Measurements from ENCODE around the gene PRRC2B.

The PRRC2B gene

DNA sequence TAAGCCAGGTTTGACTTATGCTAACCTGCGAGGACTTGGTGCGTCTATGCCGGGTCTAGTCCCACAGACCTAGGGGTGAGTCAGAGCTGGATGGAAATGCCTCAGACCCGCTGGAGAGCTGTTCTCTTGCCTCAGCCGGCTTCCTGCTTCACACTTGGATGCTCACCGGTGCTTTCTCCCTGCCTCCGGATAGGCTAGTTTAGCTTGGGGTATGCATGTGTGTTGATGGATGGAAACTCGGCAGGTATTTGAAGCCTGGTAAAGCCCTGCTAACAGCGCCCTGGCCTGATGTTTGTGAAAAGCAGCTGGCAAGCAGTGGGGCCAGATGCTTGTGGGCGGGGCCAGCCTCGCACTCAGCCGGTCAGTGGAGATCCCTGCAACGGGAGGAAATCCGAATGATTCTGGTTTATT, 29.3 kb downstream of the PRRC2B start:
- no peak for DNase-seq
- TF ChIP-seq POLR2A (IDR thresholded peaks at IDR 0.05; ENCODE audit: low read length), result no peak
- no peak for TF ChIP-seq GATA1 (IDR thresholded peaks at IDR 0.05; ENCODE audit: low read depth, low read length)

GRCh38 chr9:131426545-131426944, 32.7 kb downstream of the PRRC2B start:
- TF ChIP-seq POLR2A (IDR thresholded peaks at IDR 0.05; ENCODE audit: low read length) (no peak), GATA1 (IDR thresholded peaks at IDR 0.05; ENCODE audit: low read depth, low read length) (no peak)
- DNase-seq, result no peak

DNA sequence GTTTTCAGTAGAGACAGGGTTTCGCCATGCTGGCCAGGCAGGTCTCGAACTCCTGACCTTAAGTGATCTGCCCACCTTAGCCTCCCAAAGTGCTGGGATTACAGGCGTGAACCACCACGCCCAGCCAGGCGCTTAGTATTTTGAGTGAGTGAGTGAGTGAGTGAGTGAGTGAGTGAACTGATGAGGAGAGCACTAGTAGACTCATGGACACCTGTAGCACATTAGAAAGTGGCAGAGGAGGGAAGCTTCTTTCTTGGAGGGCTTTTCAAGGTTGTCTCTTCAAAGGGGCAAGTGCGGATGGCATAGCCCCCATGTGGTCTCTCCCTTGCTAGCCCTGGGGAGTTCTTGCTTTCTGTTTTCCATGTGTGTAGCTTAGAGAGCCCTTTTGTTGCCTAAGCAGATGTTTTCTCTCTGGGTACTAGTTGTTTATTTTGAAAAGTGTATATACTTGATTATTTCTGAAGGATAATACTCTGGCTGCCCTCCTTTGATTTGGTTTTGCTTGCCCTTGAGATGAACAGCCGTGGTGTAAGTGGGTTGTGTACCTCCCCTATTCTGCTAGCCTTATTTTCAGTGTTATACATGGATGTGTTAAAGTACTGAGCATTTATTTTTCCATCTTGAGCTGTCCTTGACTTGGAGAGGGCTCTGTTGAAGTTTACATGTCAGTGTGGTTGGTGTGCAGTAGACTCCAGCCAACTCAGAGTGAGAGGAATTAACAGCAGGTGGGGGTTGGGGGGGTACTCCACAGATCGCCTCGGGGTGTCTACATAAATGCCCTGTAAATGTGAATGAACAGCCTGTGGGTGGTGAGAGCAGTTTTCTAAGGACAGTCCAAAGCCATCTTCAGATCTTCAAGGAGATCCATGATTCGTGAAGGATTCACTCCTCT, 35.5 kb downstream of the PRRC2B start:
- TF ChIP-seq GATA1 (IDR thresholded peaks at IDR 0.05; ENCODE audit: low read depth, low read length) (no peak), POLR2A (IDR thresholded peaks at IDR 0.05; ENCODE audit: low read length) (no peak)
- DNase-seq, result no peak

- DNase-seq, result no peak
- TF ChIP-seq GATA1 (IDR thresholded peaks at IDR 0.05; ENCODE audit: low read depth, low read length) (no peak), POLR2A (IDR thresholded peaks at IDR 0.05; ENCODE audit: low read length) (no peak)
These were observed 38.2 kb downstream of the PRRC2B start for GRCh38 chr9:131432050-131432449.

DNA sequence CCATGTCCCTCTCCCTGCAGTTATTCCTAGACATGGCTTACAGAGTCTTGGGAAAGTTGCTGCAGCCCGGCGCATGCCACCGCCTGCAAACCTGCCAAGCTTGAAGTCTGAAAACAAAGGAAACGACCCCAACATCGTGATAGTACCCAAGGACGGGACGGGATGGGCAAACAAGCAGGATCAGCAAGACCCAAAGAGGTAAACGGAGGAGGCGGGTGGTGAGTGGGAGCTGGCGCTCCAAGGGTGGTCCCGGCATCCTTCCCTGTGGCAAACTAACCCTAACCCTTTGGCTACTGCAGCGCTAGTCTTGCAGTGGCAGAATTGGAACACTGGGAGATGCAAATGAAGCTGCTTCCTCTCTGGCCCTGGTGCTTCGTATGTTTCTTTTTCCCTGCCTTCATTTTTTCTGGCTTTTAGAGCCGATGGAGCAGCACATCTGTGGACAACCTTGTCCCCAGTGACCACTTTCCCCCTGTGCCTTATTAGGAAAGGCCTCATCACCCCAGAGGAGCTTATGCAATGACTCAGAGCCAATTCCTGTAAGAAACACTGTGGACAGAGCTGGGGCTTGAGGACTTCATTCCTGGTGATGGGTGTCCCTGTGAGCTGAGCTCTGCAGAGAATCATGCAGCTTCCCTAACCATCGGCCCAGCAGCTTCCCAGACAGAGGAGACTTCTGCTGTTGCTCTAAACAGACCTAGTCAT, 38.9 kb downstream of the PRRC2B start:
- no peak for DNase-seq
- TF ChIP-seq POLR2A (IDR thresholded peaks at IDR 0.05; ENCODE audit: low read length) (no peak), GATA1 (IDR thresholded peaks at IDR 0.05; ENCODE audit: low read depth, low read length) (no peak)

DNA sequence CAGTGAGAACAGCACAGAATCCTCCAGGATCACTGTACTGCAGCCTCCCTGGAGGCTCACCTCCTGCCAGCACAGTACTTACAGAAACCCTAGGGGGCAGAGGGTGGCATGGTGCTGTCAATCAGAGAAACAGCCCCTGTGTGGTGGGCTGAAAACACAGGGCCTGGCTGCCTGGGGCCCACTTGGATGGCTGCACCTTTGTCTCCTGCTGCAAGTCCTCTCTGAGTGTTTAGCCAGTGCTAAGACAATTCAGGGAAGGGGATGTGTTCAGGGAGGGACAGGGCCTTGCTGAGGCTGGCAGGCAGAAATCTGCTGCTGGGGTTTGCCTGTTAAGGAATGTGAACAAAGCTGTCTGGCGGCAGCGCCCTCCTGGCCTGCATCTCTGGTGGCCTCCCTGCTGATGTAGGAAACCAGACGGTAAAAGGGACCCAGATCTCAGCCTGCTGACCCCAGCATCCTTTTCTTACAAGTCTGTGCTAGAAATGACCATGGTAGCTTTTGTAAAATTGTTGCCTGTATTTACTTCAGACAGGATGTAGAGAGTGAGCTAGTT, 39.5 kb downstream of the PRRC2B start:
- no peak for DNase-seq
- TF ChIP-seq POLR2A (IDR thresholded peaks at IDR 0.05; ENCODE audit: low read length) (no peak), GATA1 (IDR thresholded peaks at IDR 0.05; ENCODE audit: low read depth, low read length) (no peak)

GRCh38 chr9:131434673-131435072, 40.8 kb downstream of the PRRC2B start:
- TF ChIP-seq GATA1 (IDR thresholded peaks at IDR 0.05; ENCODE audit: low read depth, low read length) (no peak), POLR2A (IDR thresholded peaks at IDR 0.05; ENCODE audit: low read length) (no peak)
- no peak for DNase-seq

DNA sequence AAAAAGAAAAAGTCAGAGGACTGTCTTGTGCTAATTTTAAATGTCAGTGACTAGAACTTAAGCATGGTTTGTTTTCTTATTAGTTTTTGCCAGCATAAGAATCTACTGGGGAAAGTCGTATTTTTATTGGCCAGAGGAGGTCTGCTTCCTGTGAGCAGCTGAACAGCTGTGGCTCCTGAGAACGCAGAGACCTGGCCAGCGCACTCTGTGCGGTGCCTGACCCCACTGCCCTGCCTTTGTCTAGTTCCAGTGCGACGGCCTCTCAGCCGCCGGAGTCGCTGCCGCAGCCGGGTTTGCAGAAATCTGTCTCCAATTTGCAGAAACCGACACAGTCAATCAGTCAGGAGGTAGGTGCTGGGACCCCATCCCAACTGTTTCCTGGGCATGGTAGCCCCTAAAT, 42.5 kb downstream of the PRRC2B start:
- no peak for DNase-seq
- TF ChIP-seq POLR2A (IDR thresholded peaks at IDR 0.05; ENCODE audit: low read length), result no peak
- no peak for TF ChIP-seq GATA1 (IDR thresholded peaks at IDR 0.05; ENCODE audit: low read depth, low read length)

DNA sequence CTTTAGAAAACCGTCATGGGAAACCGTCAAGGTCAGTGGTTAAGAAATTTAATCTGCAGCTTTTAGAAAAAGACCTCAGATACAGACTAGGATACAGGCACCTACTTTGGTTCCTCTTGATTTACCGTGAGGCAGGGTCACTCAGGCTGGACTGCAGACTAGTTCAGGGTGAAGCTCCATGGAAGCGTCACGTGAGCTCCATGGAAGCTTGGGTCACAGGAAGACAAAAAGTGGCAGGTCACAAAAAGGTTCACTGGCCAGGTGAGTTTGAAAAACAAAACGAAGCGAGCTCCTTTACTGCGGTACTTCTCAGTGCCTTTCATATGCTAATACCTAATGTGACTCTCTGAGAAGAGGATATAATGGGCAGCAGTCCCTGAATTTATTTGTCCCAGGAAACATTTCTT, 43.0 kb downstream of the PRRC2B start:
- DNase-seq, result no peak
- TF ChIP-seq POLR2A (IDR thresholded peaks at IDR 0.05; ENCODE audit: low read length) (no peak), GATA1 (IDR thresholded peaks at IDR 0.05; ENCODE audit: low read depth, low read length) (no peak)

DNA sequence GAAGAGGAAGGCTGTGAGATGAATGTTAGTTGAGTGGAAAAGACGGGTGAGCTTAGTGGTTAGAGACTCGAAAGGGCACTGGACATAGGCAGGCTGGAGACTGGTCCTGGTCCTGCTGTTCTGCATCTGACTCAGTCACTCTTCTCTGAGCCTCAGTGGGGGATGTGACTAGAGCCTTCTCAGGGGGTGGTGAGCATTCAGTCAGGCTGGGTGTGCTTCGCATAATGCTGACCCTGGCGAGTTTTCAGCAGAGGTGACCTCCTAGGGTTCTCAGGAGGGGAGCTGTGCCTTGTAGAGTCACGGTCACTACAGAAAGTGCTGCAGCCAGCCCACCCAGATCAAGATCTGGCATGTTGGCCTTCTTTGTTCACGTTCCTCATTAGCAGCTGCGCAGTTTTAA, 44.3 kb downstream of the PRRC2B start:
- DNase-seq, result no peak
- TF ChIP-seq POLR2A (IDR thresholded peaks at IDR 0.05; ENCODE audit: low read length), result no peak
- TF ChIP-seq GATA1 (IDR thresholded peaks at IDR 0.05; ENCODE audit: low read depth, low read length), result no peak

DNA sequence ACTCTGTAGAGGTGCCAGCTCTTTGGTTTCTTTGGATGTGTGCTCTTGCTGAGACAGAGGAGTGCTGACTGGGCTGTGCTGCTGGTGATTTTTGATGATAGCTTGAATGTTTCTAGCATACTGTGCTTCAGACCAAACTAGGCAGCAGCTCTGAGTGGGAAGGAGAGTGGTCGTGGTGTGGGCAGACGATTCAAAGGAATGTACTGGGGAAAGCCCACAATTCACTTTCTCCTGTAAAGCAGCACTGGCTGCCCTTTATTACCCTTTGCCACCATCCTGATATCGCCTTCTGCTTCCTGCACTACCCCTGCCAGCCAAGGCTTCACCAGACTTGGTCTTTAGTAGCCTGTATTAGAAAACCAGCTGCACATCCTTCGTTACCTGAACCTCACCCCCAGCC, 45.3 kb downstream of the PRRC2B start:
- no peak for TF ChIP-seq GATA1 (IDR thresholded peaks at IDR 0.05; ENCODE audit: low read depth, low read length)
- TF ChIP-seq POLR2A (IDR thresholded peaks at IDR 0.05; ENCODE audit: low read length), result no peak
- DNase-seq, result no peak

- no peak for DNase-seq
These were observed 47.6 kb downstream of the PRRC2B start for GRCh38 chr9:131441441-131441840.

GRCh38 chr9:131442351-131442750, 48.5 kb downstream of the PRRC2B start:
- no peak for DNase-seq
- no peak for TF ChIP-seq GATA1 (IDR thresholded peaks at IDR 0.05; ENCODE audit: low read depth, low read length)
- TF ChIP-seq POLR2A (IDR thresholded peaks at IDR 0.05; ENCODE audit: low read length), result no peak

More at GRCh38 chr9:131441441-131441840, 47.6 kb downstream of the PRRC2B start:
- no peak for TF ChIP-seq GATA1 (IDR thresholded peaks at IDR 0.05; ENCODE audit: low read depth, low read length)
- no peak for TF ChIP-seq POLR2A (IDR thresholded peaks at IDR 0.05; ENCODE audit: low read length)

- no peak for TF ChIP-seq GATA1 (IDR thresholded peaks at IDR 0.05; ENCODE audit: low read depth, low read length)
- no peak for TF ChIP-seq POLR2A (IDR thresholded peaks at IDR 0.05; ENCODE audit: low read length)
These were observed 49.8 kb downstream of the PRRC2B start for GRCh38 chr9:131443648-131444047.

More at GRCh38 chr9:131443648-131444047, 49.8 kb downstream of the PRRC2B start:
- no peak for DNase-seq

Measured in erythroblast (primary cell).